ENCODE data around the gene MLLT1. TPM values are rescaled to one million over a fixed set of nuclear protein-coding genes. Genes with fewer than 3 reads are reported as not detected.
A peak's percentile ranks its signal among the peaks of the same experiment; 100 is the strongest.

Gene MLLT1
- total RNA-seq, 4 donors from 2014 or later = 16.0 to 29.0 (median 22.7) TPM

- H3K4me1 ChIP-seq = peaks cover 59% of the 10 kb centered on the region
- H3K9me3 ChIP-seq = no peaks in the 10 kb centered on the region
- H3K36me3 ChIP-seq = peaks cover 51% of the 10 kb centered on the region
- no peak for DNase-seq (ENCODE audit: low spot score in 2 of 2)
- H3K27ac ChIP-seq = no peak overlapping the region
- WGBS = 100% methylated on average over 2 of the region's 8 CpGs
- no peaks in the 10 kb centered on the region for H3K27me3 ChIP-seq
- no peak overlapping the region for H3K4me3 ChIP-seq
- TF ChIP-seq EP300 (IDR thresholded peaks at IDR 0.05) (no peak), CTCF (IDR thresholded peaks at IDR 0.05) (no peak), POLR2A (IDR thresholded peaks at IDR 0.05) (no peak), POLR2AphosphoS5 (IDR thresholded peaks at IDR 0.05) (no peak)
Measured at GRCh38 chr19:6219147-6219525, 60.6 kb downstream of the MLLT1 start.

GRCh38 chr19:6218491-6219146 is 61.2 kb downstream of the MLLT1 start:
- Histone ChIP-seq H3K9me3 (no peaks in the 10 kb centered on the region), H3K27ac (no peak overlapping the region), H3K27me3 (no peaks in the 10 kb centered on the region), H3K4me3 (no peak overlapping the region), H3K4me1 (peaks cover 54% of the 10 kb centered on the region), H3K36me3 (peaks cover 55% of the 10 kb centered on the region)
- WGBS = 12% methylated on average over 6 of the region's 18 CpGs
- TF ChIP-seq POLR2A (IDR thresholded peaks at IDR 0.05) (no peak), EP300 (IDR thresholded peaks at IDR 0.05) (no peak), CTCF (IDR thresholded peaks at IDR 0.05) (peak; percentile 90 to 91), POLR2AphosphoS5 (IDR thresholded peaks at IDR 0.05) (peak in 1 of 3 donors; percentile 31)
- DNase-seq (ENCODE audit: low spot score in 2 of 2) = peak; percentile 94 to 95

- H3K4me3 ChIP-seq = no peak overlapping the region
- no peak overlapping the region for H3K27ac ChIP-seq
- 93% methylated on average over 2 of the region's 17 CpGs for WGBS
- H3K27me3 ChIP-seq = no peaks in the 10 kb centered on the region
- no peak for TF ChIP-seq CTCF (IDR thresholded peaks at IDR 0.05)
- TF ChIP-seq POLR2A (IDR thresholded peaks at IDR 0.05) = no peak
- TF ChIP-seq EP300 (IDR thresholded peaks at IDR 0.05) = no peak
- TF ChIP-seq POLR2AphosphoS5 (IDR thresholded peaks at IDR 0.05) = no peak
- no peaks in the 10 kb centered on the region for H3K9me3 ChIP-seq
- no peak for DNase-seq (ENCODE audit: low spot score in 2 of 2)
- peaks cover 47% of the 10 kb centered on the region for H3K4me1 ChIP-seq
- peaks cover 63% of the 10 kb centered on the region for H3K36me3 ChIP-seq
Measured at GRCh38 chr19:6217752-6218334, 61.9 kb downstream of the MLLT1 start.

GRCh38 chr19:6216996-6217751 is 62.6 kb downstream of the MLLT1 start:
- TF ChIP-seq POLR2A (IDR thresholded peaks at IDR 0.05) = no peak
- no peak for TF ChIP-seq EP300 (IDR thresholded peaks at IDR 0.05)
- TF ChIP-seq POLR2AphosphoS5 (IDR thresholded peaks at IDR 0.05) = no peak
- TF ChIP-seq CTCF (IDR thresholded peaks at IDR 0.05) = no peak
- no peak overlapping the region for H3K27ac ChIP-seq
- peaks cover 64% of the 10 kb centered on the region for H3K36me3 ChIP-seq
- H3K27me3 ChIP-seq = no peaks in the 10 kb centered on the region
- no peak for DNase-seq (ENCODE audit: low spot score in 2 of 2)
- H3K4me3 ChIP-seq = no peak overlapping the region
- WGBS = 56% methylated on average over 8 of the region's 21 CpGs
- no peaks in the 10 kb centered on the region for H3K9me3 ChIP-seq
- peaks cover 40% of the 10 kb centered on the region for H3K4me1 ChIP-seq

All from suprapubic skin (tissue), 4 donors.